ENCODE data around the gene MOB2.
"Not testable (repeated sequence)": the region's sequence is repeated elsewhere in the genome, so short reads cannot be mapped to it uniquely, and the experiment has no call there.

Gene MOB2

DNA sequence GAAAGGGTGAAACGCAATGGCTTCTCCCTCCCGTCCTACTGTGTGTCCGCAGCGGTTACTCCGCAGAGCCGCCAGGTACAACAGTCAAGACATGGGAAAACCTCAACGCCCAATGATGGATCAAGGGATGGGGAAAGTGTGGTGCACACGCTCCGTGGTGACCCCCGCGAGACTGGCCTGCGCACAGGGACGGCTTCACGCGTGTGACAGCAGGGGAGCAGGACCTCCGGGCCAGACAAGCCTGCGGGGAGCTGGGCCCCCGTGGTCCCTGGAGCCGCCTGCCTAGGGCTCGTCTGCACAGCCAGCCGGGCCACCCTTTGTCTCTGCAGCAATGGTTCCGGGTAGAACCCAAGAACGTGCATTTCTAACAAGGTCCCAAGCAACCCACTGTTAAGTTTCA, 31.7 kb upstream of the MOB2 start:
- no peak for DNase-seq (ENCODE audit: low read depth in 2 of 2)

DNA sequence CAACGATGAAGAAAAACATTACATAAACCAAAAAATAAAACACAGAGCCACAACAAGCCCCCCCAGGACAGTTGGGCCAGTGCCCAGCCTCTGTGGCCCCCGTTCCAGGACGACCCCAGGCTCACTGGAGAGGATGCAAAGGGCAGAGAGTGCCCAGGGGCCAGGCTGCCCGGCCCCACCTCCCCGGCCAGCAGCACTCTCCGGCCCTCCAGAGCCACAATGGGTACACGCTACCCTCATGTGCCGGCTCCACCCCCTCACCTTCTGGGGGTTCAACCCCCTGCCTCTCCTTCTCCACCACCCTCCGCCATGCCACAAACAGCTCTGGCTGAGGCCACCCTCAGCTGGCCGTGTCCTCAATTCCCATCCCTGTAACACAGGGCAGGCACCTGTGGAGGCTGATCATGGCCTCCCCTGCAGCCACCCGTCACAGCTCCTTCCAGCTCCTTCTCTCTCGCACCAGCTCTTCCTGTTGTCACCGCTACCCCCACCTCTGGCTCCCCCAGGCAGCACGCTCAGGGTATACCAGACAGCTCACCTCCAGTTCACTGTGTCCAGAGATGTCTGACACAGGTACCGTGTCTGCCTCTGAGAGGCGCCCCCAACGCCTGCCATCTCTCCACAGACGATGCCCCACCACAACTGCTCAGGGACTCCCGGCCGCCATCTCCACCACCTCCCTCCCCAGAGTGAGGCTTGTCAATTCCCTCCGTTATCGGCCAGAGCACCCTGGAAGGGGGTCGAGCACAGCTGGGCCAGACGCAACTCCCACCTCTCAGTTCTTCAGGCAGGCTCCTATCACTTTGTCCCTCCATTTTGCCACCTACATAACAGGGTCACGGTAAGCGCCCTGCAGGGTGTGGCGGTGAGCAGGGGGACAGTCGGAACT, 30.8 kb upstream of the MOB2 start:
- no peak for DNase-seq (ENCODE audit: low read depth in 2 of 2)

- no peak for DNase-seq (ENCODE audit: low read depth in 2 of 2)
Measured at GRCh38 chr11:1516273-1517067, 29.9 kb upstream of the MOB2 start.

DNA sequence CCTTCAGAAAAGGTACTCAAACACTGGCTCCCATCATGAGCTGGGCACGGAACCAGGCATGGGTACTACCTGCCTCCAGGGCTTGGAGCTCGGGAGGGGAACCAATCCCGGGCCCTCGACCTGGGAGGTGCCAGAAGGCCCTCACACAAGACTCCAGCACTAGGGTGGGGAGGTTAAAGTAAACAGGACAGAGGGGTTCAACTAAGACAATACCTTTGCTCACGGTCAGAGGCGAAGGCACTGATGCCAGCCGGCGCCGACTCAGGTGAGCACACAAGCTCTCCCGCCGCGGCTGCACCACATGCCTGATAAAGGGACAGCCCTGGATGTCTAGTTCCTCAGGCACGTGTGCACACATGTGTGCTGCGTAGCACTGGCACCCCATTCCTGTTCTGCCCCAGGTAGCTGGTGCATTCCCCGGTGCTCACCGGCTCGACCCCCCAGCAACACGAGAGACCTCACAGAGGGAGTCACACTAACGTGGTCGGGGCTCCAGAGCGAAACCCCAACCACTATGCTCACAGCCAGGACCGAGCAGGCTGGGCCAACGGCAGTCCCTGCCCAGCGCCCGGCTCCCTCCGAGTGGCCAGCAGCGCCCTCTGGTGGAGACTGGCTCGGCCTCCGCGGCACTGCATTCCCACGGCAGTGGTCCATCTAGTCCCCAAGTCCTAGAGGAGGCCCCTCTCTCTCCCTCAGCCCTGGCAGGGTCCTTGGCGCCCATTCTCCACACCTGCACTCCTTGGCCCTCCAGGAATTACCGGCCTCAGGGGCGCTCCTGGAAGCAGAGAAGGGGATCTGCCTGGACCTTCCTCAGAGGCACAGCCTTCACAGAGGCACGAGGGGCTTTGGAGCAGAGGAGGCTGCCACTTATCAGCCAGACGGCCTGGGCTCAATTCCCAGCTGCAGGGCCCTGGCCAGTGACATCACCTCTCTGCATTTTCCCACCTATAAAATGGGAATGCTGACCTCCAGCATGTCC, 28.8 kb upstream of the MOB2 start:
- DNase-seq (ENCODE audit: low read depth in 2 of 2): peak; percentile 60 to 73

DNA sequence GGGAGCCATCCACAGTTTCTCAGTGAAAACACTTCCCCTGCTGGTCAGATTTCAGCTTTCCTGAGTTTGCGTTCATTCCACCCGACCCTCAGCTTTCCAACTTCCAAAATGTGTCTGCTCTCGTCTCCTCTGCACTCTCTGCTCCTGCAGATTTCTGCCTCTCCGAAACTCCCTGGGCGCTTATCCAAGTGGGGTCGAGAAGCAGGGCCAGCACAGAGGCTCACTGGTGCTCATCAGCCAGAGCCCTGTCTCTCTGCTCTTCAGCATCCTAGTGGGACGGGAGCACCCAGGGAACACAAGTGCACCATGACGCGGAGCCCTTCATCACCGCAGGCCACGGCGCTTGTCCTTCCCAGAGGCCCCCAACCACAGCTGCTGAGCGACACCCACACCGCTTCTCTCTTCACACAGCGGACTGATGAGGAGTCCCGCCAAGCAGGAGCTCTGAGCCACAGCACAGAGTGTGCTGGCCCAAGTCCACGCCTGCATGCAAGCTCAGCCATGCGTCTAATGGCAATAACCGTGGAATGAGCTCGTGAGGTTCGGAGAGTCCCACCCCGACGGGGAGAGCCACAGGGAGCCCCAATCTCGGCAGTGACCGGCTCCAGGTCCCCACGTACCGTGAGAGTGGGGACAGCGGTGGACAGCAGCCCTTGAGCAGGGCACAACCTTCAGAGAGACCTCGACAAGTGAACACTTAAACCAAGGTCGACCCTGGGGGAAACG, 27.9 kb upstream of the MOB2 start:
- DNase-seq (ENCODE audit: low read depth in 2 of 2): no peak

DNA sequence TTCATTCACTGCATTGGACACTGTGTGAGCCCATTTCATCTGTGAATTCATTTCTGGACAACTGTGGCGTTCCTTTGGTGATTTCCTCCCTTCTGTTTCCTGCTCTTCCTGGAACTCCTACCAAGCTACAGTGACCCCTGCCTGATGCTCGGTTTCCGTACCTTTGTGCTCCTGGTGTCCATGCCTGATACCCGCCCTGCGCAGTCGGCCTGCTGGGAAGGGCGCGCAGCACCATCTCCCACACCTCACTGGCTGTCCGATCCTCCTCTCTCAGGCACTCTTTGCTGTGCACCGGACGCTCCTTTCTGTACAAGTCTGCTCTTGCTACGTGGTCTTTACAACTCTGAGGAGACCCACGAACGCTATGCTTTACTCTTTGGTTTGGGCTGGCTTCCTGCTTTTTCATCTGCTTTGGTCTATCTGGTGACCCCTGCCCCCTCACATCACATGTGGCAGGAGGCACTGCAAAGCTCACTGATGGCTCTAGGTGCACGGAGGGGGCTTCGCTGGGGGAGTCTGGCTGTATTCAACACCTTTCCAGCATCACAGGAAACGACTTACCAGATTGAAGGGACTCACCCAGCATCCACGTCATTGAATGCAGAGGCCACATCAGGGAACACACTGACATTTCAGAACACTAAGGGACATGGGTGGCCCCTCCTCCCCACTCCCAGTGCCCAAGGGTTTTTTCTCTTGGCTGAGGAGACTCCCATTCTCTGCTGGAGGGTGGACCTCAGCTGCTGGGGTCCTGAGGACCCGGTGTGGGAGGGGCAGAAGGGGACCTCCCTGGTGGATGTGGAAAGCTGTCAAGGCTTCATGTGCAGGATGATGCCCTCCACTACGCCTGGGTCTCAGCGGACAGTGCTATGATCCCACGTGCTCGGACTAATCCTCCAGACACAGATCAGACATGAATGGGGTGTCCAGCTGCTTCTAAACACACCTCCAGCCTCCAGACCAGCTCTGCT, 27.0 kb upstream of the MOB2 start:
- no peak for DNase-seq (ENCODE audit: low read depth in 2 of 2)

DNA sequence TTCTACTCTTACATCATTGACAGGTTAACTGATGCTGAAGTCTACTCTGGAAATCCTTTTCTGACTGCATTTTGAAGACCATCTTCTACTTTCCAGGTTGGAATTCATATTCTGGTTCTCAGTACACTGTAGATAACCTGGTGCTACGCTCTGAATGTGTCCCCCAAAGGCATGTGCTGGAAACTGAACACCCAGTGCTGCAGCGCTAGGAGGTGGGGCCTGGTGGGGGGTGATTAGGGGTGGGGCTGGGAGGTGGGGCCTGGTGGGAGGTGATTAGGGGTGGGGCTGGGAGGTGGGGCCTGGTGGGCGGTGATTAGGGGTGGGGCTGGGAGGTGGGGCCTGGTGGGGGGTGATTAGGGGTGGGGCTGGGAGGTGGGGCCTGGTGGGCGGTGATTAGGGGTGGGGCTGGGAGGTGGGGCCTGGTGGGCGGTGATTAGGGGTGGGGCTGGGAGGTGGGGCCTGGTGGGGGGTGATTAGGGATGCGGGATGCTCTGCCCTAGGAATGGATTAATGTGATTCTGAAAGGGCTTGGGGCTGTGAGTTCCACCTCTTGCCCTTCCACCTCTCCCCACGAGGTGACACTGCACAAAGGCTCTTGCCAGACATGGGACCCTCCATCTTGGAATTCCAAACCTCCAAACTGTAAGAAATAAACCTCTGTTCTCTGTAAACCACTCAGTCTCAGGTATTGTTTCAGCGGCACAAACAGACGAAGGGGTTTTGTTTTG, 26.1 kb upstream of the MOB2 start:
- DNase-seq (ENCODE audit: low read depth in 2 of 2): not testable (repeated sequence)

- no peak for DNase-seq (ENCODE audit: low read depth in 2 of 2)
Measured at GRCh38 chr11:1511937-1512496, 25.4 kb upstream of the MOB2 start.

GRCh38 chr11:1510928-1511327, 24.3 kb upstream of the MOB2 start:
- DNase-seq (ENCODE audit: low read depth in 2 of 2): no peak

DNA sequence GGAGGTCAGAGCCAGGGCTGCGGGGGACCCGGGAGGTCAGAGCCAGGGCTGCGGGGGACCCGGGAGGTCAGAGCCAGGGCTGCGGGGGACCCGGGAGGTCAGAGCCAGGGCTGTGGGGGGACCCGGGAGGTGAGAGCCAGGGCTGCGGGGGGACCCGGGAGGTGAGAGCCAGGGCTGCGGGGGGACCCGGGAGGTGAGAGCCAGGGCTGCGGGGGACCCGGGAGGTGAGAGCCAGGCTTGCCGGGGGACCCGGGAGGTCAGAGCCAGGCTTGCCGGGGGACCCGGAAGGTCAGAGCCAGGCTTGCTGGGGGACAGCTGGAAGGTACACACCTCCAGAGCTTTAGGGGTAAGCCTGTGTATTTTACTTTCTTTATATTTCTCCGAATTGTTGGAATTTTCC, 23.8 kb upstream of the MOB2 start:
- not testable (repeated sequence) for DNase-seq (ENCODE audit: low read depth in 2 of 2)

GRCh38 chr11:1509626-1510255, 23.2 kb upstream of the MOB2 start:
- DNase-seq (ENCODE audit: low read depth in 2 of 2): no peak

- no peak for DNase-seq (ENCODE audit: low read depth in 2 of 2)
Measured at GRCh38 chr11:1508986-1509385, 22.4 kb upstream of the MOB2 start.

GRCh38 chr11:1508491-1508891, 21.9 kb upstream of the MOB2 start:
- DNase-seq (ENCODE audit: low read depth in 2 of 2): no peak

GRCh38 chr11:1507381-1508140, 21.0 kb upstream of the MOB2 start:
- no peak for DNase-seq (ENCODE audit: low read depth in 2 of 2)

DNA sequence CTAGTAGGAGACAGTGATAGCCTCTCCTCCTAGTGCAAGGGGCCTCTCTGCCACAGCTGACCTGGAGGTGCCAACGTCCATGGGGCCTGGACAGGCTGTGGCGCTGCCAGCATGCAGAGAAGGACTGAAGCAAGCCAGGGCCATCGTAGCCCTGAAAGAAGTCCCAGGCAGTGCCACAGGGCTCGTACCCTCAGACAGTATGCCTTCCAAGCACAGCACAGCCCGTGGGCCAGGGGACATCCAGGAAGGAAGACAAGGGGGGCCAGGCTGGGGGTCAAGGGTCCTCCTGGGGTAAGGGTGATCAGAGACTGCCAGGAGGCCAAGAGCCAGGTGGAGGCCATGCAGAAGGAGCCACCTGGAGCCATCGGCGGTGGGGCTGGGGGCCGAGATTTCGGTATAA, 20.4 kb upstream of the MOB2 start:
- no peak for DNase-seq (ENCODE audit: low read depth in 2 of 2)

GRCh38 chr11:1505480-1505879, 18.9 kb upstream of the MOB2 start:
- DNase-seq (ENCODE audit: low read depth in 2 of 2): no peak

DNA sequence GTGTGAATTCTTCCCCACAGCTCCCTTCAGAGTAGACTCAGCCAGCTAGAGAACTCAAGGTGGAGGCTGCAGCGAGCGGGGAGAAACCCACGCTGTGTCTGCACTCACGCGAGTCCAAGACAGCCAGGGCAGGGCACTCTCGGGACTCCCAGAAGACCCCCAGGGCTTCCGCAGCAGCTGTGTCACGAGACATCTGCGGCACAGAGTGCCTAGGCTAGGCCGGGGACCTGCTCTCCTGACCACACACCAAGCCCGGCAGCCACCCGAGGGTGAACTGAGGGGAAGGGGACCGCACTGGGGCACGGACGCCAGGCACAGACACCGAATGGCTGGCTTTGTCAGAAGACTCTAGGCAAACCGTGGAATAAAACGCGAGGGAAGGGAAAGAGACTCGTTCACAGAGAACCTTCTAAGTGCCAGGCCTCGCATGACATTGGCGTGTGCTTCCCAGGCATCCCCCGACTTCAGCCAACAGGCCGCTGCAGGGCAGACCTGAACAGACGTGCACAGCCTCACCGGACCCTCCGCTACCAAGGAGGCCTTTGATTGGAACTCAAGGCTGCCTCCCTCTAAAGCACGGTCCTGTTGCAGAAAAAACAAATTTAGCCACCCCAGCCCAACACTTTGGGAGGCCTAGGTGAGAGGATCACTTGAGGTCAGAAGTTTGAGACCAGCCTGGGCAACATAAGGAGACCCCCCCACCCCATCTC, 18.2 kb upstream of the MOB2 start:
- DNase-seq (ENCODE audit: low read depth in 2 of 2): no peak
